WTC11 (cell line): ENCODE results near the gene SOX6. TPM values are rescaled to one million over a fixed set of nuclear protein-coding genes. Genes with fewer than 3 reads are reported as not detected.

Experiments used
- ATAC-seq: fragments of 200-7000 bp; cut with Tn5 transposase; 2 replicates; pipeline ENCODE4 v1.10.0; 2021; ENCODE audit warnings: mild to moderate bottlenecking, moderate library complexity
- CTCF ChIA-PET: fragments of 300-600 bp; sonication (Branson Sonifier 250); formaldehyde crosslinking; loops from one replicate; lab custom pipeline; 2021; ENCODE audit warnings: antibody characterized with exemption; lab: Charles Lee
- POLR2A ChIA-PET: fragments of 350-600 bp; sonication (Branson Sonifier 250); formaldehyde crosslinking; loops from one replicate; lab custom pipeline; 2021; ENCODE audit warnings: antibody characterized with exemption; lab: Charles Lee
- DNase-seq: peaks from one replicate; pipeline ENCODE4 v3.0.0; 2021; ENCODE audit warnings: low spot score
- H3K27ac Mint-ChIP-seq: 2 replicates; pipeline ENCODE4 v1.8.0; 2021; ENCODE audit warnings: mixed read lengths
- H3K27me3 Mint-ChIP-seq: 2 replicates; pipeline ENCODE4 v1.8.0; 2021; ENCODE audit warnings: low read depth, mild to moderate bottlenecking, moderate library complexity, mixed read lengths
- H3K36me3 Mint-ChIP-seq: 2 replicates; pipeline ENCODE4 v1.8.0; 2021; ENCODE audit warnings: mixed read lengths
- H3K4me1 Mint-ChIP-seq: 2 replicates; pipeline ENCODE4 v1.8.0; 2022; ENCODE audit warnings: mixed read lengths
- H3K4me3 Mint-ChIP-seq: 2 replicates; pipeline ENCODE4 v1.8.0; 2021; ENCODE audit warnings: mild to moderate bottlenecking, moderate library complexity, mixed read lengths
- H3K9me3 Mint-ChIP-seq: 2 replicates; pipeline ENCODE4 v1.8.0; 2021; ENCODE audit warnings: mixed read lengths
- ATF1 ChIP-seq: sonication (generic); formaldehyde crosslinking; IDR thresholded peaks from 2 replicates; pipeline ENCODE4 v1.8.1; 2023; ENCODE audit warnings: mild to moderate bottlenecking, moderate library complexity, missing genetic modification reagents
- ATF3 ChIP-seq: sonication (generic); formaldehyde crosslinking; conservative IDR thresholded peaks from 2 replicates; pipeline ENCODE4 v1.8.1; 2022; ENCODE audit warnings: mild to moderate bottlenecking, missing genetic modification reagents
- ATF6 ChIP-seq: sonication (generic); formaldehyde crosslinking; IDR thresholded peaks from 2 replicates; pipeline ENCODE4 v1.8.1; 2023; ENCODE audit warnings: mild to moderate bottlenecking, missing genetic modification reagents
- CDX4 ChIP-seq: fragments of 250-450 bp; sonication (Bioruptor Pico); IDR thresholded peaks from 2 replicates; pipeline ENCODE4 v1.9.0; 2021; ENCODE audit warnings: moderate library complexity, mild to moderate bottlenecking, inconsistent platforms, borderline replicate concordance
- CREB1 ChIP-seq: sonication (generic); formaldehyde crosslinking; IDR thresholded peaks from 2 replicates; pipeline ENCODE4 v1.8.0; 2023; ENCODE audit warnings: mild to moderate bottlenecking, missing genetic modification reagents
- EMX1 ChIP-seq: fragments of 250-450 bp; sonication (Bioruptor Pico); IDR thresholded peaks from 2 replicates; pipeline ENCODE4 v1.8.0; 2021; ENCODE audit warnings: mild to moderate bottlenecking
- ESRRA ChIP-seq: sonication (generic); formaldehyde crosslinking; IDR thresholded peaks from 2 replicates; pipeline ENCODE4 v1.8.1; 2022; ENCODE audit warnings: mild to moderate bottlenecking, missing genetic modification reagents, borderline replicate concordance
- GRHL2 ChIP-seq: fragments of 250-450 bp; sonication (Bioruptor Pico); IDR thresholded peaks from 2 replicates; pipeline ENCODE4 v1.8.0; 2022; ENCODE audit warnings: mild to moderate bottlenecking, moderate library complexity; ENCODE audit not compliant: insufficient replicate concordance, severe bottlenecking
- GTF2I ChIP-seq: fragments of 250-450 bp; sonication (Bioruptor Pico); conservative IDR thresholded peaks from 2 replicates; pipeline ENCODE4 v1.4.0; 2021; ENCODE audit warnings: mild to moderate bottlenecking
- JAZF1 ChIP-seq: fragments of 250-450 bp; sonication (Bioruptor Pico); IDR thresholded peaks from 2 replicates; pipeline ENCODE4 v1.9.0; 2021; ENCODE audit warnings: moderate library complexity, mild to moderate bottlenecking, inconsistent platforms
- MAX ChIP-seq: sonication (generic); formaldehyde crosslinking; IDR thresholded peaks from 2 replicates; pipeline ENCODE4 v1.8.0; 2022; ENCODE audit warnings: mild to moderate bottlenecking, missing genetic modification reagents
- NFE2L1 ChIP-seq: sonication (generic); formaldehyde crosslinking; IDR thresholded peaks from 2 replicates; pipeline ENCODE4 v1.8.1; 2023; ENCODE audit warnings: missing genetic modification reagents
- NFYB ChIP-seq: sonication (generic); formaldehyde crosslinking; conservative IDR thresholded peaks from 2 replicates; pipeline ENCODE4 v1.8.0; 2022; ENCODE audit warnings: low read depth, missing genetic modification reagents
- NR3C1 ChIP-seq: sonication (generic); formaldehyde crosslinking; conservative IDR thresholded peaks from 2 replicates; pipeline ENCODE4 v1.8.1; 2023; ENCODE audit warnings: low read depth, mild to moderate bottlenecking, missing genetic modification reagents
- PRRX2 ChIP-seq: fragments of 250-450 bp; sonication (Bioruptor Pico); IDR thresholded peaks from 2 replicates; pipeline ENCODE4 v1.8.0; 2021; ENCODE audit warnings: mild to moderate bottlenecking
- SMAD4 ChIP-seq: sonication (generic); formaldehyde crosslinking; IDR thresholded peaks from 2 replicates; pipeline ENCODE4 v1.8.0; 2022; ENCODE audit warnings: mild to moderate bottlenecking, missing genetic modification reagents
- SOX15 ChIP-seq: fragments of 250-450 bp; sonication (Bioruptor Pico); IDR thresholded peaks from 2 replicates; pipeline ENCODE4 v1.9.0; 2021; ENCODE audit warnings: mild to moderate bottlenecking
- TEAD4 ChIP-seq: sonication (generic); formaldehyde crosslinking; IDR thresholded peaks from 2 replicates; pipeline ENCODE4 v1.8.0; 2022; ENCODE audit warnings: mild to moderate bottlenecking, missing genetic modification reagents
- TP53 ChIP-seq: sonication (generic); formaldehyde crosslinking; IDR thresholded peaks from 2 replicates; pipeline ENCODE4 v1.8.1; 2023; ENCODE audit warnings: mild to moderate bottlenecking, missing genetic modification reagents
- ZMAT4 ChIP-seq: fragments of 250-450 bp; sonication (Bioruptor Pico); IDR thresholded peaks from 2 replicates; pipeline ENCODE4 v1.9.0; 2021; ENCODE audit warnings: mild to moderate bottlenecking
- ZNF219 ChIP-seq: sonication (generic); formaldehyde crosslinking; IDR thresholded peaks from 2 replicates; pipeline ENCODE4 v1.8.0; 2023; ENCODE audit warnings: missing genetic modification reagents, mild to moderate bottlenecking, borderline replicate concordance
- ZNF232 ChIP-seq: sonication (generic); formaldehyde crosslinking; IDR thresholded peaks from 2 replicates; pipeline ENCODE4 v1.8.0; 2022; ENCODE audit warnings: mild to moderate bottlenecking, missing genetic modification reagents
- ZNF263 ChIP-seq: sonication (generic); formaldehyde crosslinking; IDR thresholded peaks from 2 replicates; pipeline ENCODE4 v1.8.1; 2022; ENCODE audit warnings: low read depth, mild to moderate bottlenecking, moderate library complexity, missing genetic modification reagents
- ZNF317 ChIP-seq: sonication (generic); formaldehyde crosslinking; IDR thresholded peaks from 2 replicates; pipeline ENCODE4 v1.8.1; 2023; ENCODE audit warnings: low read depth, mild to moderate bottlenecking, moderate library complexity, missing genetic modification reagents, borderline replicate concordance
- ZNF416 ChIP-seq: fragments of 250-450 bp; sonication (Bioruptor Pico); IDR thresholded peaks from 2 replicates; pipeline ENCODE4 v1.9.0; 2021; ENCODE audit warnings: mild to moderate bottlenecking, inconsistent platforms
- ZNF423 ChIP-seq: fragments of 250-450 bp; sonication (Bioruptor Pico); IDR thresholded peaks from 2 replicates; pipeline ENCODE4 v2.1.2; 2022; ENCODE audit warnings: mild to moderate bottlenecking, moderate library complexity
- total RNA-seq: library from RNA; stranded (reverse); gene quantifications from 3 replicates; pipeline ENCODE4 v1.2.3, GENCODE V29; 2021
- TF ChIP-seq, protein P1 (sequence below): fragments of 250-450 bp; sonication (Bioruptor Pico); IDR thresholded peaks from 2 replicates; pipeline ENCODE4 v2.1.2; 2022; ENCODE audit warnings: mild to moderate bottlenecking, moderate library complexity
- TF ChIP-seq, protein P2 (sequence below): sonication (generic); formaldehyde crosslinking; IDR thresholded peaks from 2 replicates; pipeline ENCODE4 v1.8.1; 2022; ENCODE audit warnings: mild to moderate bottlenecking, missing genetic modification reagents, moderate library complexity, borderline replicate concordance
- TF ChIP-seq, protein P3 (sequence below): sonication (generic); formaldehyde crosslinking; IDR thresholded peaks from 2 replicates; pipeline ENCODE4 v1.8.0; 2023; ENCODE audit warnings: missing genetic modification reagents

Gene SOX6
- total RNA-seq, 1 experiment from 2014 or later: 0.13 TPM

DNA sequence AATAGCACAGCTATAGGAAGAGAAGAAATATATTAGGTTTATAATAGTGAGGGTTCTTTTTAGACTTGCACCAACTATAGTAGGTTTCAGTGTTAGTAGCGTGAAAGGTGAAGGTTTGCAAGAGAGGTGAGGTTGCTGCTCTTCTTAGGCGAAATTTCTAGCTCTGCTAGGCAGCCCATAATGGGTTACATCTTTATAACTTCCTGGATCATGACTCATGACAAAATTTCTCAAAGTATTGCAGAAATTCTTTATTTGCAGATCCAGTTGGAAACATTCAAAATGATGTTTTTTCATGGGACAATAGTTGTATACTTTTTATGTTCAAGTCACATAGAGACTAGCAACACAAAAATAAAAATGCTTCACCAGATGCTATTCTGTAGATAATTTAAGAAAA, 260.0 kb downstream of the SOX6 start (continued):
- TF ChIP-seq ATF3 (CRISPR knock-in tag) (no peak), MAX (CRISPR knock-in tag) (no peak), SOX15 (no peak), ZNF423 (CRISPR knock-in tag) (no peak), ZNF416 (CRISPR knock-in tag) (no peak), CREB1 (CRISPR knock-in tag) (no peak), ESRRA (CRISPR knock-in tag) (no peak)
- TF ChIP-seq, protein P1, sequence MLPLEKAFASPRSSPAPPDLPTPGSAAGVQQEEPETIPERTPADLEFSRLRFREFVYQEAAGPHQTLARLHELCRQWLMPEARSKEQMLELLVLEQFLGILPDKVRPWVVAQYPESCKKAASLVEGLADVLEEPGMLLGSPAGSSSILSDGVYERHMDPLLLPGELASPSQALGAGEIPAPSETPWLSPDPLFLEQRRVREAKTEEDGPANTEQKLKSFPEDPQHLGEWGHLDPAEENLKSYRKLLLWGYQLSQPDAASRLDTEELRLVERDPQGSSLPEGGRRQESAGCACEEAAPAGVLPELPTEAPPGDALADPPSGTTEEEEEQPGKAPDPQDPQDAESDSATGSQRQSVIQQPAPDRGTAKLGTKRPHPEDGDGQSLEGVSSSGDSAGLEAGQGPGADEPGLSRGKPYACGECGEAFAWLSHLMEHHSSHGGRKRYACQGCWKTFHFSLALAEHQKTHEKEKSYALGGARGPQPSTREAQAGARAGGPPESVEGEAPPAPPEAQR (CRISPR knock-in tag): no peak
- TF ChIP-seq, all 79 proteins: peak for 0

DNA sequence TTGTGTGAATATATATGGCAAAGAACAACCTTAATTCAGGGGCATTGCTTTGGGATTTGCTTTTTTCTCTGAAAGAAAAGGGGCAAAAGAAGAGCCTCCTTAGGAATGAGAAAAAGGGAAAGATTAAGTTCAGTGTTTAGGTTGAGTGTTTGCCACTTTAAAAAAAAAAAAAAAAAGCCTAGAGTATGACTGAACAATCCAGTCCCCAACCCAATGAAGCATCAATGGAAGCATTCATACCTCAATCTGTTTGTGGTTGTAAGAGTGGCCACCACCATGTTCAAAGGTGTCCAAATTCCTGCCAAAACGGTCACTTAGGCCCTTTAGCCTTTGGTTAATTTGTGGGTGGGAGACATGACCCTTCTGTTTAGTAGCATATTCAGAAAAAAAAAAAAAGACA, 260.6 kb downstream of the SOX6 start:
- TF ChIP-seq SMAD4: no peak
- TF ChIP-seq GTF2I (CRISPR knock-in tag): no peak
- TF ChIP-seq NFYB (CRISPR knock-in tag): no peak
- TF ChIP-seq EMX1: no peak
- no peak for TF ChIP-seq GRHL2 (CRISPR knock-in tag)
- TF ChIP-seq PRRX2 (CRISPR knock-in tag): no peak
- no peak for TF ChIP-seq CDX4 (CRISPR knock-in tag)
- no peak for TF ChIP-seq NFE2L1 (CRISPR knock-in tag)
- no peak for TF ChIP-seq NR3C1
- TF ChIP-seq ZNF317: no peak
- no peak for TF ChIP-seq TP53 (CRISPR knock-in tag)
- no peak for TF ChIP-seq JAZF1 (CRISPR knock-in tag)
- no peak for TF ChIP-seq ZNF232
- no peak for TF ChIP-seq ATF6 (CRISPR knock-in tag)
- H3K9me3 Mint-ChIP-seq: no peaks in the 10 kb centered on the region
- H3K36me3 Mint-ChIP-seq: no peaks in the 10 kb centered on the region
- H3K4me3 Mint-ChIP-seq: no peak overlapping the region
- H3K27me3 Mint-ChIP-seq: no peaks in the 10 kb centered on the region
- H3K27ac Mint-ChIP-seq: no peak overlapping the region
- DNase-seq (no peak), ATAC-seq (no peak)
- CTCF ChIA-PET: no interaction called here
- POLR2A ChIA-PET: no interaction called here
- peaks cover 4% of the 10 kb centered on the region for H3K4me1 Mint-ChIP-seq

DNA sequence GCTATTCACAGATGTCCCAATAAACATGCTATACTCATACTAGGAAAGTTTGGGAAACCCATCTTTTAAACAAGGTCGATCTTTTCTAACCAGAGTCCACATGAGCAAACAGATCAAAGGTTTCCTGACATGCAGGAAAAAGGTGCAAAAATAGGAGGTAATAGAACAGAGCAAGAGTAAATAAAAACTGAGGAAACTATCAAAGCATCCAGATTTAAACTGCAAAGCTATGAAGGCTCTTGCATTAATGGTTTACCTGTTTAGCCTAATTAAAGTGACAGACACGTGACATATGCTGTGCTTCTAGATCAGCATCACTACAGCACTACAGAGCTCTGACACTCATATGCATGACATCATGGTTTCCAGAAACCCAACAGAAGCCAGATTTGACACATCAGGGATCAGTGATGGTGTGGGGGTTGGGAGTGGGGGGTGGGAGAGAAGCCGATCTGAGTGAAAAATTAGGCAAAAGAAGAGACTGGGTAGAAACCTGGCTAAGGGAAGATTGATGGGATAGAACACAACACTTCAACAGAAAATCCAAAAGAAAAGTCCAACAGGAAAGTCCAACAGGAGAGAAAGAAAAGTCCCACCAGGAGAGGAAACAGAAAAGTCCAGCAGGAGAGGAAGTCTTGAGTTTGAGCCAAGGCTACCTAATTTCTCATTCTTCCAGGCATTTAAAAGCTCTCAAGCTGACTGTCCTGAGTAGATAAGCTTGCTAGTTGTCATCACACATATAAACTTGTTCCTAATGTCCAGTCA, 262.3 kb downstream of the SOX6 start:
- POLR2A ChIA-PET: no interaction called here
- Mint-ChIP-seq H3K4me3 (no peak overlapping the region), H3K4me1 (peaks cover 4% of the 10 kb centered on the region), H3K9me3 (no peaks in the 10 kb centered on the region), H3K27ac (no peak overlapping the region), H3K36me3 (no peaks in the 10 kb centered on the region), H3K27me3 (no peaks in the 10 kb centered on the region)
- CTCF ChIA-PET: no interaction called here
- ATAC-seq (no peak), DNase-seq (no peak)
- TF ChIP-seq, protein P2, sequence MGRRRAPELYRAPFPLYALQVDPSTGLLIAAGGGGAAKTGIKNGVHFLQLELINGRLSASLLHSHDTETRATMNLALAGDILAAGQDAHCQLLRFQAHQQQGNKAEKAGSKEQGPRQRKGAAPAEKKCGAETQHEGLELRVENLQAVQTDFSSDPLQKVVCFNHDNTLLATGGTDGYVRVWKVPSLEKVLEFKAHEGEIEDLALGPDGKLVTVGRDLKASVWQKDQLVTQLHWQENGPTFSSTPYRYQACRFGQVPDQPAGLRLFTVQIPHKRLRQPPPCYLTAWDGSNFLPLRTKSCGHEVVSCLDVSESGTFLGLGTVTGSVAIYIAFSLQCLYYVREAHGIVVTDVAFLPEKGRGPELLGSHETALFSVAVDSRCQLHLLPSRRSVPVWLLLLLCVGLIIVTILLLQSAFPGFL (CRISPR knock-in tag): no peak
- no peak for TF ChIP-seq ZMAT4
- no peak for TF ChIP-seq ZNF263 (CRISPR knock-in tag)
- TF ChIP-seq ATF1 (CRISPR knock-in tag): no peak
- TF ChIP-seq ZNF219: no peak
- TF ChIP-seq, protein P3, sequence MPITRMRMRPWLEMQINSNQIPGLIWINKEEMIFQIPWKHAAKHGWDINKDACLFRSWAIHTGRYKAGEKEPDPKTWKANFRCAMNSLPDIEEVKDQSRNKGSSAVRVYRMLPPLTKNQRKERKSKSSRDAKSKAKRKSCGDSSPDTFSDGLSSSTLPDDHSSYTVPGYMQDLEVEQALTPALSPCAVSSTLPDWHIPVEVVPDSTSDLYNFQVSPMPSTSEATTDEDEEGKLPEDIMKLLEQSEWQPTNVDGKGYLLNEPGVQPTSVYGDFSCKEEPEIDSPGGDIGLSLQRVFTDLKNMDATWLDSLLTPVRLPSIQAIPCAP (CRISPR knock-in tag): no peak
- no peak for TF ChIP-seq TEAD4 (CRISPR knock-in tag)
- no peak for TF ChIP-seq ESRRA (CRISPR knock-in tag)
